ENCODE results near the gene THADA.

Gene THADA

DNA sequence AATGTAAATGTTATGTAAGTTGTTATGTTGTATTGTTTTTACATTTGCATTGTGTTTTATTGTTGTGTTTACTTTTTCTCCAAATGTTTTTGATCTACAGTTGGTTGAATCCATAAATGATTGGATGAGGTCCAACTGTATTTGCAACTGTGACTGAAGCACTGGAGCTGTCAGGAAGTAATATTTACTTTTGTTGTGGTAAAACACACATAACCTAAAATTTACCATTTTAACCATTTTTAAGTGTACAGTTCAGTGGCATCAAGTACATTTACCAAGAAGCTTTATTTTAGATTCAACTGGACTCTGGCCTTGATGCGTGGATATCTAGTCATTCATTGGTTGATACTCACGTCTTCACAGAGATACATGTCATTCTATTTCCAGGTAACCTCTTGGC is 181.8 kb downstream of the THADA start:
- Histone ChIP-seq H3K36me3 (ENCODE audit: insufficient read depth, low read length) (peaks cover 3% of the 10 kb centered on the region; the same call in 1 of the 2 replicates), H2AFZ (ENCODE audit: low read length, unreplicated experiment) (no peak overlapping the region), H3K27me3 (ENCODE audit: insufficient read depth, low read length) (no peaks in the 10 kb centered on the region), H3K4me3 (ENCODE audit: low read depth, low read length) (no peak overlapping the region), H3K4me1 (ENCODE audit: control insufficient read depth, insufficient read depth, low read length, unreplicated experiment) (peaks cover 21% of the 10 kb centered on the region), H3K27ac (ENCODE audit: low read depth, low read length) (no peak overlapping the region), H3K79me2 (ENCODE audit: control insufficient read depth, insufficient read depth, low read length, unreplicated experiment) (no peaks in the 10 kb centered on the region)

DNA sequence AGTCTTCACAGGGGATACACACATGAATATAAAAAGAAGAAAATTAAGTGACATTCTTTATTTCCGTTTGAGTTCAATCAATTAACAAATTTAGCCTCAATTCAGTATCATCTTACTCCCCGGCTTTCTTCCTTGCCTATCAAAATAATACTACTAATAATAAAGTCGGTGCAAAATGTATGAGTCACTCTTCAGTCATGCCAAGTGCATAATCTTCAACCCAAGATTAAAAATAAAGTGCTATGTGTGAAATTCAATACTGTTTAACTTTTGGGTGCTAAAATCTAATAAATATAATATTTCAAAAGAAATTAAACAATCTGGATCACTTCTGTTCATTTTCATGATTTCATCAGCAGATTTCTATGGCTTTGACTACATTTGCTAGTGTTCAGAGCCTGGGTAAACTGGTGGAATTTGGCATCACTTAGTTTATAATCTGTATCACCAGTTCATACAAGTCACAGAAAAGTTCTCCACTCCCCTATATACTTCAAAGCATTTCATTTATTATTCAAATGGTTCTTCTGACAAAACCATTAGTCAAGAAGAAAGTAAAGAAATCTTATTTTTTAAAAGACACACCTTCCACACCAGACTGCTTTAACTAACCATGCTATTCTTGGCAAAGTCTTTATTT is 183.6 kb downstream of the THADA start:
- H2AFZ ChIP-seq (ENCODE audit: low read length, unreplicated experiment) = no peak overlapping the region
- H3K79me2 ChIP-seq (ENCODE audit: control insufficient read depth, insufficient read depth, low read length, unreplicated experiment) = no peaks in the 10 kb centered on the region
- H3K4me1 ChIP-seq (ENCODE audit: control insufficient read depth, insufficient read depth, low read length, unreplicated experiment) = peaks cover 21% of the 10 kb centered on the region
- H3K27ac ChIP-seq (ENCODE audit: low read depth, low read length) = no peak overlapping the region
- H3K36me3 ChIP-seq (ENCODE audit: insufficient read depth, low read length) = peaks cover 3% of the 10 kb centered on the region; the same call in 1 of the 2 replicates
- H3K4me3 ChIP-seq (ENCODE audit: low read depth, low read length) = no peak overlapping the region
- no peaks in the 10 kb centered on the region for H3K27me3 ChIP-seq (ENCODE audit: insufficient read depth, low read length)

DNA sequence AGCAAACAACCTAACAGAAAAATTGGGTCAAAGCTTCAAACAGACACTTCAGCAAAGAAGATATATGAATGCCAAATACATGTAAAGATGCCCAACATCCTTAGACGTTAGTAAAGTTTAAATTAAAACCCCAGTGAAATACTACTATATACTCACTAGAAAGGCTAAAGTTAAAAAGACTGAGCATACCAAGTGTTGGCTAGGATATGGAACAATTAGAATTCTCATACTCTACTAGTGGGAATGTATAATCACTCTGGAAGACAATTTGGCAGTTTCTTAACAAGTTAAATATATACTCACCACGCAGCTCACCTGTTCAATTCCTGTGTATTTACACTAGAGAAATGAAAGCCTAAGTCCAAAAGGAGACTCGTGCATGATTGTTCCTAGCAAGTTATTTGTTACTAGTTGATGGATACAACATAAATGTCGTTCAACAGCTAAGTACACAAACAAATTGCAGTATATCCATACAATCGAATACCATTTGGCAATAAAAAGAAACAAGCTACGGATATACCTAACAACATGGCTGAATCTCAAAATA is 185.7 kb downstream of the THADA start:
- H3K79me2 ChIP-seq (ENCODE audit: control insufficient read depth, insufficient read depth, low read length, unreplicated experiment) = no peaks in the 10 kb centered on the region
- H3K4me1 ChIP-seq (ENCODE audit: control insufficient read depth, insufficient read depth, low read length, unreplicated experiment) = peaks cover 14% of the 10 kb centered on the region
- no peak overlapping the region for H2AFZ ChIP-seq (ENCODE audit: low read length, unreplicated experiment)
- peaks cover 3% of the 10 kb centered on the region; the same call in 1 of the 2 replicates for H3K36me3 ChIP-seq (ENCODE audit: insufficient read depth, low read length)
- H3K4me3 ChIP-seq (ENCODE audit: low read depth, low read length) = no peak overlapping the region
- H3K27ac ChIP-seq (ENCODE audit: low read depth, low read length) = no peak overlapping the region
- H3K27me3 ChIP-seq (ENCODE audit: insufficient read depth, low read length) = no peaks in the 10 kb centered on the region

GRCh38 chr2:43408407-43409160 is 187.3 kb downstream of the THADA start:
- Histone ChIP-seq H3K27me3 (ENCODE audit: insufficient read depth, low read length) (no peaks in the 10 kb centered on the region), H3K27ac (ENCODE audit: low read depth, low read length) (no peak overlapping the region), H3K79me2 (ENCODE audit: control insufficient read depth, insufficient read depth, low read length, unreplicated experiment) (no peaks in the 10 kb centered on the region), H2AFZ (ENCODE audit: low read length, unreplicated experiment) (no peak overlapping the region), H3K4me3 (ENCODE audit: low read depth, low read length) (no peak overlapping the region), H3K36me3 (ENCODE audit: insufficient read depth, low read length) (peaks cover 3% of the 10 kb centered on the region; the same call in 1 of the 2 replicates), H3K4me1 (ENCODE audit: control insufficient read depth, insufficient read depth, low read length, unreplicated experiment) (peaks cover 14% of the 10 kb centered on the region)

GRCh38 chr2:43407935-43408334 is 187.9 kb downstream of the THADA start:
- Histone ChIP-seq H3K4me1 (ENCODE audit: control insufficient read depth, insufficient read depth, low read length, unreplicated experiment) (peaks cover 13% of the 10 kb centered on the region), H3K27ac (ENCODE audit: low read depth, low read length) (no peak overlapping the region), H3K79me2 (ENCODE audit: control insufficient read depth, insufficient read depth, low read length, unreplicated experiment) (no peaks in the 10 kb centered on the region), H2AFZ (ENCODE audit: low read length, unreplicated experiment) (no peak overlapping the region), H3K27me3 (ENCODE audit: insufficient read depth, low read length) (no peaks in the 10 kb centered on the region), H3K36me3 (ENCODE audit: insufficient read depth, low read length) (peaks cover 3% of the 10 kb centered on the region; the same call in 1 of the 2 replicates), H3K4me3 (ENCODE audit: low read depth, low read length) (no peak overlapping the region)

DNA sequence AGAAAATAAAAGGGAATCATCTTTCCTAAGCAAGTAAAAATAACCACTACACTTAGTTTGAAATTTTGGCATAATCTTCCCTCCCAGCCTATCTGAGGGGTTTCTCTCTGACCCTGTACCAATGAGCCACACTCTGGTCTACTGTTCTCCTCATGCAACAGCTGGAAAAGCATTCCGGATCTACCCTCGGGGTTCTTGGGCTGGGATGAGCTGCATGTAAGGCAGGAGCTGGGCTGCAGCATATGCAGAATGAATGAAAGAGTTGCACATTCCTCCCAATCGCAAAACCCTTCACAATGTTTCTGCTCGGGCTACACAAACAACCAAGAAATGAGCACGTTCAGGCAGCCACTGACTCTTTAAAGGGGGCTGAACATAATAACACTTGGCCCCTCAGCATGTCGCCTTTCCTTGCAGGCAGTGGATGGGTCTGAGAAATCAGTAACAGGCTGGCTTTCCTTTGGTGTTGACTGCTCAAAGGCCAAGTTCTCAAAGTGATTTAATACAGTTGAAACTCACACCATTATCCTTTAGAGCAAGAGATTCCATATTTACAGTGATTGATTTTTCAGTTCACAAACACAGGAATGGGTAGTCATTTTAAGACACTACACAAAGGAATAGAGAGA is 189.1 kb downstream of the THADA start:
- Histone ChIP-seq H3K36me3 (ENCODE audit: insufficient read depth, low read length) (peaks cover 3% of the 10 kb centered on the region; the same call in 1 of the 2 replicates), H3K27me3 (ENCODE audit: insufficient read depth, low read length) (no peaks in the 10 kb centered on the region), H3K27ac (ENCODE audit: low read depth, low read length) (no peak overlapping the region), H2AFZ (ENCODE audit: low read length, unreplicated experiment) (no peak overlapping the region), H3K79me2 (ENCODE audit: control insufficient read depth, insufficient read depth, low read length, unreplicated experiment) (no peaks in the 10 kb centered on the region), H3K4me1 (ENCODE audit: control insufficient read depth, insufficient read depth, low read length, unreplicated experiment) (peaks cover 3% of the 10 kb centered on the region), H3K4me3 (ENCODE audit: low read depth, low read length) (no peak overlapping the region)

DNA sequence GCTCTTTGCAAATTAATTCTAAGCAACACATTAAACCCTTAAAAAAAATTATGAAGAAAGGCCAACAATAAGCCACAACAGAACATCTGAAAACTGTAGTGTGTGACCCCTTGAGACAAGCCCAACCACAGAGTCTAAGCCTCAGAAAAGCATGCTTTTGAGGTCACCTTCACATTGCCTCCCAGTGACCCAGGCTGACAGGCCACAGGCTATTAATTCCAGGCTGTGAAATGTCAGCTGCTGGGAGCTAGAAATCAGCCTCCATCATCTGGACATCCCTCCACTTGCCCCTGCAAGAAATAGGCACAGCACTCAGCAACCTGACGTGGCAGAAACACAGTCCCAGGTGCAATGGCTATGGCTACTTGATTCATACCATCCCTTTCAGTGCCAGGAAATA is 190.0 kb downstream of the THADA start:
- Histone ChIP-seq H3K27ac (ENCODE audit: low read depth, low read length) (no peak overlapping the region), H3K36me3 (ENCODE audit: insufficient read depth, low read length) (peaks cover 3% of the 10 kb centered on the region; the same call in 1 of the 2 replicates), H3K4me1 (ENCODE audit: control insufficient read depth, insufficient read depth, low read length, unreplicated experiment) (no peaks in the 10 kb centered on the region), H3K4me3 (ENCODE audit: low read depth, low read length) (no peak overlapping the region), H3K27me3 (ENCODE audit: insufficient read depth, low read length) (no peaks in the 10 kb centered on the region), H2AFZ (ENCODE audit: low read length, unreplicated experiment) (no peak overlapping the region), H3K79me2 (ENCODE audit: control insufficient read depth, insufficient read depth, low read length, unreplicated experiment) (no peaks in the 10 kb centered on the region)

DNA sequence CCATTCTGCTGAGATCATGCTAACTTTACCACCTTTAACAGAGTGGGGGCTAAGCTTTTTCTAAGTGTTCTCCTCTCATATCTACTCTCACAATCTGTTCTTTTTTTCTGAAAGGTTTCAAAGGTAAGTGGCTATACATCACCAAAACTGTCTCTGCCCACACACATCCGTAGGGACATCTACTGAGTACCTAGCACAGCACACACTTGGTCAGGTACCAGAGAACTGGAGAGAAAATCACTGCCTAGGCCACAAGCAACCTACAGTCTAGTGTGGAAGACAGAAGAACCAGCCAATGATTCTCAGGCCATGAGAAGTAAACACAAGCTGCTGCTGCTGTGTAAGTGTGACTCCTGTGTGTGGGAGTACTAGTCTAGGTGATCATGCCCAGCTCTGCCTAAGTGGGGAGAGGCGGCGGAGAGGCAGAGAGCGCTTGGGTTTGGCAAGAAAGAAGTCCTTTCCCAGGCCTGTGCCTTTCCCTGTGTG is 193.3 kb downstream of the THADA start:
- Histone ChIP-seq H3K4me1 (ENCODE audit: control insufficient read depth, insufficient read depth, low read length, unreplicated experiment) (peaks cover 14% of the 10 kb centered on the region), H3K27ac (ENCODE audit: low read depth, low read length) (no peak overlapping the region), H3K4me3 (ENCODE audit: low read depth, low read length) (no peak overlapping the region)

DNA sequence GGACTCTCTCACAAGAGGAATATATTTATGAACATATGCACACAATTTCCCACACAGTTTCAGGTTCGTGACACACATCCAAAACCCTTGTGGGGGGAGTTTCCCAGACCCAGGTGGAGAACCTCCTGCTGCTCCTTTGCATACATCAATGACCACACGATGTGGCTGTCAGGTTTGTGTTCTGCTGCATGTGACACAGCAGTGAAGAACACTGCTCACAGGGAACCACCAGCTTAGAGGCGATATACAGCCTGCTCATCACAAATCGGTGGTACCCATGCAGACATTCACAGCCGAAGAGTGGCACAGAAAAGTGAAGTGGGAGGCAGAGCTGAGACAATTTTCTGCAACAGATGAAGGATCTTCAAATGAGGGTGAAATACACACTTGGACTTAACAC is 193.8 kb downstream of the THADA start:
- 0 out of 2 replicates have a peak, but pooled peaks cover under 1% of the 10 kb centered on the region for H3K36me3 ChIP-seq (ENCODE audit: insufficient read depth, low read length)
- H3K27me3 ChIP-seq (ENCODE audit: insufficient read depth, low read length) = no peaks in the 10 kb centered on the region
- no peaks in the 10 kb centered on the region for H3K79me2 ChIP-seq (ENCODE audit: control insufficient read depth, insufficient read depth, low read length, unreplicated experiment)
- H2AFZ ChIP-seq (ENCODE audit: low read length, unreplicated experiment) = no peak overlapping the region
- no peak overlapping the region for H3K27ac ChIP-seq (ENCODE audit: low read depth, low read length)
- H3K4me3 ChIP-seq (ENCODE audit: low read depth, low read length) = no peak overlapping the region
- peaks cover 14% of the 10 kb centered on the region for H3K4me1 ChIP-seq (ENCODE audit: control insufficient read depth, insufficient read depth, low read length, unreplicated experiment)

More for the DNA sequence above, 193.3 kb downstream of the THADA start:
- Histone ChIP-seq H3K79me2 (ENCODE audit: control insufficient read depth, insufficient read depth, low read length, unreplicated experiment) (no peaks in the 10 kb centered on the region), H3K36me3 (ENCODE audit: insufficient read depth, low read length) (no peaks in the 10 kb centered on the region), H2AFZ (ENCODE audit: low read length, unreplicated experiment) (no peak overlapping the region), H3K27me3 (ENCODE audit: insufficient read depth, low read length) (no peaks in the 10 kb centered on the region)

- H3K4me1 ChIP-seq (ENCODE audit: control insufficient read depth, insufficient read depth, low read length, unreplicated experiment) = peaks cover 18% of the 10 kb centered on the region
- H3K36me3 ChIP-seq (ENCODE audit: insufficient read depth, low read length) = 0 out of 2 replicates have a peak, but pooled peaks cover 2% of the 10 kb centered on the region
- H2AFZ ChIP-seq (ENCODE audit: low read length, unreplicated experiment) = no peak overlapping the region
- H3K4me3 ChIP-seq (ENCODE audit: low read depth, low read length) = no peak overlapping the region
- no peak overlapping the region for H3K27ac ChIP-seq (ENCODE audit: low read depth, low read length)
- no peaks in the 10 kb centered on the region for H3K79me2 ChIP-seq (ENCODE audit: control insufficient read depth, insufficient read depth, low read length, unreplicated experiment)
- no peaks in the 10 kb centered on the region for H3K27me3 ChIP-seq (ENCODE audit: insufficient read depth, low read length)
Measured at GRCh38 chr2:43400508-43400907, 195.3 kb downstream of the THADA start.
